Nephron (organoid): Measurements from ENCODE around the gene PTPRD.
"Not testable (repeated sequence)": the region's sequence is repeated elsewhere in the genome, so short reads cannot be mapped to it uniquely, and the experiment has no call there.

Experiments
- H3K27ac Mint-ChIP-seq, 3 experiments: 2 replicates each; pipeline ENCODE4 v1.8.0; 2020; ENCODE audit warnings: mixed read lengths in 3 of 3, mild to moderate bottlenecking in 2 of 3, moderate library complexity in 1 of 3
- H3K27me3 Mint-ChIP-seq: 2 replicates; pipeline ENCODE4 v1.8.0; 2021; ENCODE audit warnings: low read depth, mild to moderate bottlenecking, moderate library complexity, mixed read lengths
- H3K36me3 Mint-ChIP-seq: 2 replicates; pipeline ENCODE4 v1.8.0; 2020; ENCODE audit warnings: low read depth, mixed read lengths
- H3K4me1 Mint-ChIP-seq: 2 replicates; pipeline ENCODE4 v1.8.0; 2020; ENCODE audit warnings: mixed read lengths
- H3K4me3 Mint-ChIP-seq, 3 experiments: 2 replicates each; pipeline ENCODE4 v1.8.0; 2020; ENCODE audit warnings: mild to moderate bottlenecking in 3 of 3, mixed read lengths in 3 of 3, moderate library complexity in 2 of 3
- H3K9me3 Mint-ChIP-seq: 2 replicates; pipeline ENCODE4 v1.8.0; 2020; ENCODE audit warnings: mixed read lengths
- TF ChIP-seq, protein P1 (sequence below), 3 experiments: fragments of 200-600 bp; sonication (generic); IDR thresholded peaks; one replicate each; pipeline ENCODE4 v1.5.0; 2021; ENCODE audit warnings: antibody characterized with exemption in 3 of 3; ENCODE audit not compliant: unreplicated experiment in 3 of 3

PTPRD gene

GRCh38 chr9:9950813-9951212, 662.0 kb downstream of the PTPRD start:
- no peaks in the 10 kb centered on the region for H3K27me3 Mint-ChIP-seq
- H3K9me3 Mint-ChIP-seq = no peaks in the 10 kb centered on the region
- no peak overlapping the region for H3K27ac Mint-ChIP-seq
- H3K4me3 Mint-ChIP-seq = no peak overlapping the region
- TF ChIP-seq, protein P1, sequence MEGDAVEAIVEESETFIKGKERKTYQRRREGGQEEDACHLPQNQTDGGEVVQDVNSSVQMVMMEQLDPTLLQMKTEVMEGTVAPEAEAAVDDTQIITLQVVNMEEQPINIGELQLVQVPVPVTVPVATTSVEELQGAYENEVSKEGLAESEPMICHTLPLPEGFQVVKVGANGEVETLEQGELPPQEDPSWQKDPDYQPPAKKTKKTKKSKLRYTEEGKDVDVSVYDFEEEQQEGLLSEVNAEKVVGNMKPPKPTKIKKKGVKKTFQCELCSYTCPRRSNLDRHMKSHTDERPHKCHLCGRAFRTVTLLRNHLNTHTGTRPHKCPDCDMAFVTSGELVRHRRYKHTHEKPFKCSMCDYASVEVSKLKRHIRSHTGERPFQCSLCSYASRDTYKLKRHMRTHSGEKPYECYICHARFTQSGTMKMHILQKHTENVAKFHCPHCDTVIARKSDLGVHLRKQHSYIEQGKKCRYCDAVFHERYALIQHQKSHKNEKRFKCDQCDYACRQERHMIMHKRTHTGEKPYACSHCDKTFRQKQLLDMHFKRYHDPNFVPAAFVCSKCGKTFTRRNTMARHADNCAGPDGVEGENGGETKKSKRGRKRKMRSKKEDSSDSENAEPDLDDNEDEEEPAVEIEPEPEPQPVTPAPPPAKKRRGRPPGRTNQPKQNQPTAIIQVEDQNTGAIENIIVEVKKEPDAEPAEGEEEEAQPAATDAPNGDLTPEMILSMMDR (IDR thresholded peaks at IDR 0.05; ENCODE audit: unreplicated experiment in 3 of 3) = no peak
- peaks cover 8% of the 10 kb centered on the region for H3K4me1 Mint-ChIP-seq
- H3K36me3 Mint-ChIP-seq = no peaks in the 10 kb centered on the region

GRCh38 chr9:9949978-9950377, 662.8 kb downstream of the PTPRD start:
- TF ChIP-seq, protein P1 (IDR thresholded peaks at IDR 0.05; ENCODE audit: unreplicated experiment in 3 of 3) = no peak
- Mint-ChIP-seq H3K27me3 (no peaks in the 10 kb centered on the region), H3K27ac (no peak overlapping the region), H3K4me3 (no peak overlapping the region), H3K4me1 (peaks cover 8% of the 10 kb centered on the region), H3K9me3 (no peaks in the 10 kb centered on the region), H3K36me3 (no peaks in the 10 kb centered on the region)

- H3K27me3 Mint-ChIP-seq = no peaks in the 10 kb centered on the region
- peaks cover 8% of the 10 kb centered on the region for H3K4me1 Mint-ChIP-seq
- TF ChIP-seq, protein P1 (IDR thresholded peaks at IDR 0.05; ENCODE audit: unreplicated experiment in 3 of 3) = no peak
- H3K9me3 Mint-ChIP-seq = no peaks in the 10 kb centered on the region
- H3K27ac Mint-ChIP-seq = no peak overlapping the region
- no peaks in the 10 kb centered on the region for H3K36me3 Mint-ChIP-seq
- no peak overlapping the region for H3K4me3 Mint-ChIP-seq
Measured at GRCh38 chr9:9949368-9949767, 663.4 kb downstream of the PTPRD start.

DNA sequence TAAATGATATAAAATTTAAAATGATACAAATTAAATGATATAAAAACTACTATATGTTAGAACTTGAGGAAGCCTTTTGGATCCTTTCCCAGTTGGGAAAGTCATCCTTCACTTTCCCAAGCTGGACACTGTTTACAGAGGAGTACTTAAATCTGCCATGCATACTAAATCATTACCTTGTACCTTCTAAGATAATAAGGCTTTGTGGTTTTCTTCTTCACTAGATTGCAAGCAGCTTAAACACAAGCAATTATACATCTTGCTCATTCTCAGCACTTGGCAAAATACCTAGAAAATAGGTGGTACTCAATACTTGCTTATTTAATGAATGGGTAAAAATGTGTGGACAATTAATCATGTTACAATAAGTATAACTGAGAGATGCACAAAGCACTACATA, 666.8 kb downstream of the PTPRD start:
- TF ChIP-seq, protein P1 (IDR thresholded peaks at IDR 0.05; ENCODE audit: unreplicated experiment in 3 of 3) = no peak
- Mint-ChIP-seq H3K27ac (no peak overlapping the region), H3K36me3 (no peaks in the 10 kb centered on the region), H3K9me3 (no peaks in the 10 kb centered on the region), H3K4me1 (peaks cover 7% of the 10 kb centered on the region), H3K4me3 (no peak overlapping the region), H3K27me3 (no peaks in the 10 kb centered on the region)

DNA sequence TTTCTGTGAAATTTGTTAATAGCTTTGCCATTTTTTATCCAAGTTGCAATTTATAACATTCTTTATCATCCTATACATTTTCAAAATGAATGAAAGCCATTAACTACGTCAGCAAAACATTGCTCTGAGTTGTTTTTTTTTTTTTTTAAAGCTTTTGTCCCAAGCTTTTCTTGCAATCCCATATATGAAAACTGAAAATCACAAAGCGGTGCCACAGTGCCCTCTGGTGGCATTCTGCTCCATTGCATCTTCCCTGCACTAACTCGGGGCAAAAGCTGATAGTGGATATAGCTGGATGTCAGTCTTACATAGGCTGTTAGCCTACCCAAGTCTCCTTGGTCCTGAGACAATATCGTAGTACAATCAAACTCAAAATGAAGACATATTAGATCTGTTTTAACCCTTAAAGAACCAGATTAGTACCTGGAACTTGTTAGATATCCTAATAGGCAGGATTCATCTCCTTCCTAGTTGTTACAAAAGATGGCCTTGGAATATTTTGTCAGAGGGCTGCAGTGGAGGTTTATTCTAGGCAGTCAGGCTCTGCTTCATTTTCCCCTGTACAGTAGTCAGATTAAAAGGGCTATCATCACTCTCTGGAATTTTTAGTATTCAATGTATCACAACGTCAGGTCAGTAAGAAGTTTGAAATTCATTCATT, 669.9 kb downstream of the PTPRD start:
- no peaks in the 10 kb centered on the region for H3K36me3 Mint-ChIP-seq
- no peak overlapping the region for H3K27ac Mint-ChIP-seq
- TF ChIP-seq, protein P1 (IDR thresholded peaks at IDR 0.05; ENCODE audit: unreplicated experiment in 3 of 3) = peak; percentile 90 to 95 (median 94)
- no peaks in the 10 kb centered on the region for H3K27me3 Mint-ChIP-seq
- no peaks in the 10 kb centered on the region for H3K9me3 Mint-ChIP-seq
- no peaks in the 10 kb centered on the region for H3K4me1 Mint-ChIP-seq
- H3K4me3 Mint-ChIP-seq = no peak overlapping the region

DNA sequence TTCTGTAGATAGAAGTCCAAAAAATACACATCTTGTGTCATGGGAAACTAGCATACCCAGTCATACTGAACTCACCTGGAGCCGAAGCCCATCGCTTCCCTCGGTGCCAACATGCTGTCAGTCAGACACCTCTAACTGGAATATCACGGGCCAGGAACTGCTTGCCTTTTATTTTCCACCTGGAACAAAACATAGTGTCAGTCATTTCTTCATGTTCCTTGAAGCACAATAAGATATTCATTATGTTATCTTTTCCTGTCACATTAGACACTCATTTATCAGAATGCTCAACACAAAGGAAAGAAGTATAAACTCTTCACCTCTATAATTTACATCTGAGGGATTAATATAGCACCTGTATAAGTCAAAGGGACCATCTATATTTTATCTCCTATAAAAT, 674.4 kb downstream of the PTPRD start:
- H3K36me3 Mint-ChIP-seq = no peaks in the 10 kb centered on the region
- TF ChIP-seq, protein P1 (IDR thresholded peaks at IDR 0.05; ENCODE audit: unreplicated experiment in 3 of 3) = no peak
- no peaks in the 10 kb centered on the region for H3K9me3 Mint-ChIP-seq
- H3K4me1 Mint-ChIP-seq = no peaks in the 10 kb centered on the region
- H3K27ac Mint-ChIP-seq = no peak overlapping the region
- no peak overlapping the region for H3K4me3 Mint-ChIP-seq
- H3K27me3 Mint-ChIP-seq = no peaks in the 10 kb centered on the region

- not testable (repeated sequence) for H3K9me3 Mint-ChIP-seq, H3K36me3 Mint-ChIP-seq, H3K4me1 Mint-ChIP-seq, H3K4me3 Mint-ChIP-seq, H3K27ac Mint-ChIP-seq, H3K27me3 Mint-ChIP-seq
Measured at GRCh38 chr9:9931464-9931863, 681.3 kb downstream of the PTPRD start.
